NCI-H1417 (cell line): ENCODE measurements around the gene ZNF407.
"Not testable (repeated sequence)": the region's sequence is repeated elsewhere in the genome, so short reads cannot be mapped to it uniquely, and the experiment has no call there.

ENCODE experiments used
- DNase-seq, 3 experiments: peaks; one replicate each; lab custom pipeline; 2025; lab: John Stamatoyannopoulos, UW

ZNF407 gene

DNA sequence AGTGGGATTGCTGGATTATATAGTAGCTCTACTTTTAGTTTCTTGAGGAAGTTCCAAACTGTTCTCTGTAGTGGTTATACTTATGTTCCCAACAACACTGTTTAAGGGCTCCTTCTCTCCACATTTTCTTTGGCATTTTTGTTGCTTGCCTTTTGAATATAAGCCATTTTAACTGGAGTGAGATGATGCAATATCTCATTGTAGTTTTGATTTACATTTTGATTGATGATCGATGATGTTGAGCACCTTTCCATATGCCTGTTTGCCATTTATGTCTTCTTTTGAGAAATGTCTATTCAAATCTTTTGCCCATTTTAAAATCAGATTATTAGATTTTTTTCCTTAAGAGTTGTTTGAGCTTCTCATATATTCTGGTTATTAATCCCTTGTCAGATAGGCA is 368.0 kb downstream of the ZNF407 start:
- DNase-seq: no peak

DNA sequence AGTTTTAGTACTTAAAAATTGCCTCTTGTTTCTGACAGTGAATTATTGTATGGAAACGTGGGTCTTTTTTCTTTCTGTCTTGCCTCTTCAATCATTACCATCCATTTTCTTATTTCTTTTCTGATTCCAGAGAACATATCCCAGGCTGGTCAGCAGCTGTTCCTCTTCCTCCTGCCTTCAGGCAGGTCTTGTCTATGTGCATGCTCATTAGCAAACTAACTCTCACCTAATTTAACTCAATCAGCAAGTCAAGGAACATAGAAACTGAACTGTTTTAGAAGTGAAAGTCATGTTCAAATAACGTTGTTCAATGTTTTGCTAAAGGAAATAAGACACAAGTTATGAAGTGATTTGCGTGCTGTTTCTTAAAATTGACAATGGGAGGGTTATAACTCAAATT is 369.8 kb downstream of the ZNF407 start:
- DNase-seq: no peak

DNA sequence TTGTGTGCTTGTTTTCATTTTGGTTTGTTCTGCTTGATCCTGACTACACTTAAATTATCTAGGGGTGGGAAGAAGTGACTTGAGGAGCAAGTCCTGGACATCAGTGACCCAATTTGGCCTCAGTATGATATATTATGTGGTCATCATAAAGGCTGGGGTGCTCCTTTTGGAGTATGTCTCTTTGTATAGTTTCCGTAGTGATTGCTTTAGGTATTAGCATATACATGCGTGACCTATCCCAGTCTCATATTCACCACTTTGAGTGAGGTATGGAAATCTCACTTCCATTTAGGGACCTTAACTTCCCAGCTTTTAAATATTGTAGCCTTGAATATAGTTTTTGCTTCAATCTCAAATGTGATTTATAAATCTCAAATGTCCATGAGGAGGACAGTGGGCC is 370.3 kb downstream of the ZNF407 start:
- no peak for DNase-seq

DNA sequence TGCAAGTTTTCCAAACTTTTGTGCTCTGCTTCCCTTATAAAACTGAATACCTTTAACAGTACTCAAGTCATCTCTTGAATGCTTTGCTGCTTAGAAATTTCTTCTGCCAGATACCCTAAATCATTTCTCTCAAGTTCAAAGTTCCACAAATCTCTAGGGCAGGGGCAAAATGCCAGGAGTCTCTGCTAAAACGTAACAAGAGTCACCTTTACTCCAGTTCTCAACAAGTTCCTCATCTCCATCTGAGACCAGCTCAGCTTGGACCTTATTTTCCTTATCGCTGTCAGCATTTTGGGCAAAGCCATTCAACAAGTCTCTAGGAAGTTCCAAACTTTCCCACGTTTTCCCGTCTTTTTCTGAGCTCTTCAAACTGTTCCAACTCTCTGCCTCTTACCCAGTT is 373.7 kb downstream of the ZNF407 start:
- not testable (repeated sequence) for DNase-seq

DNA sequence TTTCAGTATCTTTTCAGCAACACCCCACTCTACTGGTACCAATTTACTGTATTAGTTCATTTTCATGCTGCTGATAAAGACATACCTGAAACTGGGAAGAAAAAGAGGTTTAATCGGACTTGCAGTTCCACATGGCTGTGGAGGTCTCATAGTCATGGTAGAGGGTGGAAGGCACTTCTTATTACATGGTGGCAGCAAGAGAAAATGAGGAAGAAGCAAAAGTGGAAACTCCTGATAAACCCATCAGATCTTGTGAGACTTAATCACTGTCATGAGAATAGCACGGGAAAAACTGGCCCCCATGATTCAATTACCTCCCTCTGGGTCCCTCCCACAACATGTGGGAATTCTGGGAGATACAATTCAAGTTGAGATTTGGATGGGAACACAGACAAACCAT is 374.1 kb downstream of the ZNF407 start:
- DNase-seq: not testable (repeated sequence)

DNA sequence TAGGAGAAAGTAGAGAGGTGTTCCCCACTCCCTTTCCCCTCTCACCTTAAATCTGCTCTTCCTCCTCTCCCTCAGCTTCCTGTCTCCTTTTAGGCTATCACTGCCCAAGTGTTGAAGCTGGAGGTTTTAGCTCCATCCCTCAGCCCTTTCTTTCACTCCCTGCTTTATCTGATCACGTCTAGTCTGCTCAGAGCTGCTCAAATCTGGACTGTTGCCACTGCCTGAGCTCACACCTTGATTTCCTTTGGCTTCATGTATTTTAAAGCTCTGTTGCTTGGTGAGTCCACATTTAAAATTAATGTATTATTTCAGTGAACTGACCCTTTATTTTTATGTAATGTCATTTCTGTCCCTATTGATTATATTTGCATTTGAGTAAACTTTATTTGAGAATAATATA is 374.7 kb downstream of the ZNF407 start:
- no peak for DNase-seq

DNA sequence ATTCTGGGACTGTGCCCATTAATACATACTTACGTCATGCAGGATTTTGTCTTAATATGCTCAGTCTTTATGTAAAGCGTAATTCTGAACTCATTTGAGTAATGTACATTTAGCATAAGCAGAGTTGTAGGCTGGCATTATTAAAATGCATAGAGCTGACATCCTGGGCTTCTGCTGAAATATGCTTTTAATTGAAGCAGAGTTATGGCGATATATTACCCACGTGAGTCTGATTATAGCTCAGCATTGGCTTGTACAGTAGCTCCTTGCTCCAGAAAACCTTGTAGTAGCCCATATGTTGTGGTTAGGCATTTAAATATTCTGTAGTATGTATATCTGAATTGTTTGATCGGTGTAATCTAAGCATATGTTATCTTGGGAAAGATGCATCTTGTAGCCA is 377.3 kb downstream of the ZNF407 start:
- DNase-seq: no peak

DNA sequence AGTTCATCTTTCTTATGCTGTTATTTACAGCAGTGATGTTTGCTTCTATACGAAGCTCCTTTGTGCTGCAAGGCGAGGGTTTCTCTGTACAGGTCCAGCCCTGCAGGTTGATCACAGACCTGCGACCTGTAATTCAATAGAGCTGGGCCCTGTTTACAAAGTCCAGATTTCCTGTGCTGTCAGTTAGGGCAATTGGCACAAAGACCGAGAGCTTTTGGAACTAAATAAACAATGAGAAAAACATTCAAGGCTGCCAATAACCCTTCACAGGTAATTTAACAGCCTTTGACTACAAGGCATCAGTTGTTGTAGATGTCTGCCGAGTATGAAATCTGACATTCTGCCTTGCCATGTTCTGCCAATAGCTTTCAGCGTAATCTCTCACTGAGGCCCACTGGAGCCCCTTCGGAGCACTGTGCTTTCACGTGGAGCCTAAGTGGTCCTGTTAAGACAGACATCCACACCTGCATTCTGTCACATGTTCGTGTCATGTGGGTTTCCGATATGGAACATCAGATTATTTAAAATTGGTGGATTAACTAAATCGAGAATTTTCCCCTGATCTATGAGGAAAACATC is 378.8 kb downstream of the ZNF407 start:
- DNase-seq: peak in 2 of 3 experiments; percentile 76 to 91

DNA sequence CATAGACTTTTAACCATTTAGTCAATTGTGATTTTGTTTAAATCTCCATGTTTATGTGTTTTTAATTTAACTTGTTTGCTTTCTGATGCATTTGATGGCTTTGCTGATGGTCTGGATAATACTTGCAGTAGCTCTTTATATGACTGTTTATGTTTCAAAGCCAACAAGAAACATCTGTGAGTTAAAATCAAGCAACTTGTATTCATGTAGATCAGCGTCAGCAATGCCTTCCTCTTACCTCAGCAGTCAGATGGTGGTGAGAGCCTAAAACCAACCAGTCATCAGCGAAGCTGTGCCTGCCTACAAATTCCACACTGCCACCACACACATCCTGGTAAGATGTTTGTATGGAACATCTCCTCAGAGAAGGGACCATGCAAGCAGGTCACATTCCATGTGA is 379.4 kb downstream of the ZNF407 start:
- no peak for DNase-seq

DNA sequence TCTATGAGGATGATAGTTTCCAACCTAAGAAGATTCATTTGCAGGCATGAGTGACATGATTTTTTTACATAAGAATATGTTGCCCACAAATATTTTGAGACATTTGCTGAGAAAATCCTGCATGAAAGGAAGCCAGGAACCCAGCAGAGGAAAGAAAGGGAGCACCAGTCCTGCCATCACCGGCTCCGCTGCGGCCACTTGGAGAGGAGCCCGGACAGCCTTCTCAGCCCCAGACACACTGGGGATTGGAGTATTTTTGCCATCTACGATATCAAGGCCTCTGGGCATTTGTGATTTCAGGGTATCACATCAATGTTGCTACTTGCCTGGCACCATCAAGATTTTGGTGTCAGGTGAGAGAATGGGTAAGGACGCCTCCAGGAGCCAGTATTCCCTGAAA is 383.0 kb downstream of the ZNF407 start:
- no peak for DNase-seq

DNA sequence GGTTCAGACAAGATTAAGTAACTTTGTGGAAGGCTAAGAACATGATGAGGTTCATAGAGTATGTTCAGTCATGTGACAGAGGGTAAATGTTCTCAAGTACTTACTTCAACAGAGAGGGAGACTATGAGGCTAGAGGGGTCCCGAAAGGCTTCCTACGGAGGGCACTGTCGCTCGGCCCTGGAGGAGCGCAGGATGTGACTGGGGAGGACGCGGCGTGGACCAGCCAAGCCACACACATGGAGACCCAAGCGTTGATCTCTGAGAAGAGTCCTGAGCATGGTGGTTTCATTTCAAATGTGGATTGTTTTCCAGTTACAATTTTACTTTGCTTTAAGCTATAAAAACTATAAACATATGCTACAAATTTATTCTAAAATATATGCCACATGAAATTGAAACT is 383.8 kb downstream of the ZNF407 start:
- DNase-seq: no peak

DNA sequence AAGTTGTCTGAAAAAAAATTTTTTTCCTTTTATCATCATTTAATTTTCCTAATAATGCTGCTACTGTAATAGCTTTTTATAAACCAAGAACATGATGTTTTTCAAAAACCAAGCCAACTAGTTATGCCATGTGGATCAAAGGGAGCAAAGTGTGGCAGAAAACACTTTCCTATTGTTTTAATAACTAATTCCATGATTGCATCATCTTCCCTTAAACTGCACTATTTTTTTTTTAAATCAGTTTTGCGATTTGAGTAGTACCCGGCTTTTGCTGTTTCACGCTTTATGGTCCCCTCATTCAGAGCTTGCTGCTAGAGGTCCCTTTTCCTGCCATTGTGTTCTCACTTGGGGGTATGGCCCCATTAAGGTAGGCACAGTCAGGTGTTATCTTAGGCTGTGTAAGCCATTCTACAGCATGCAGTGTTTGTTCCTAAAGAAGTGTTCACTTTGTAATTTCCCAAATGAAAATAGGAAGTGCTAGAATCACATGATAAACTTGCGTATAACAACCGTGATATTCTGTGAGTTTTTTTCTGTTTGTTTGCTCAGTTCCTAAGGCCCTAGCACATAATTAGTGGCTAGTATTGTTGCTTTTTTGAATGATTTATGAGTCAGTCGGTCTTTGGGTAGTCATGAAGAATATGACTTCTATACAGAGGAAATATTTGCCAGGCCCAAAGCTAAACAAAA is 385.4 kb downstream of the ZNF407 start:
- DNase-seq: peak in 2 of 3 experiments; percentile 94 to 99

DNA sequence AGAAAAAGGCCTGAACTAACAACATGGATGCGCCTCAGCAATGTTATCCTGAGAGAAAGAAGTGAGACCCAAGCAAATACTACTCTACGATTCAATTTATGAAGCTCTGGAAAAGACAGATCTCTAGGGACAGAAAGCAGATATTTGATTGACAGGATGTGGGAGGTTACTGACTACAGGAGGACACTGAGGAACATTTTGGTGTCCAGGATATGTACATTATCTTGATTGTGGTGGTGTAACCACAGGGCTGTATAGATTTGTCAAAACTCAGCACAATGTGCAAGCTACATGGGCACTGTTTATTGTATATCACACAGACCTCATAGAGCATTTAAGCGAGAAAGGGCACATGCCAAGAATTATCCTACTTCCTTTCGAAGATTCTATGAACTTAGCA is 391.5 kb downstream of the ZNF407 start:
- no peak for DNase-seq

DNA sequence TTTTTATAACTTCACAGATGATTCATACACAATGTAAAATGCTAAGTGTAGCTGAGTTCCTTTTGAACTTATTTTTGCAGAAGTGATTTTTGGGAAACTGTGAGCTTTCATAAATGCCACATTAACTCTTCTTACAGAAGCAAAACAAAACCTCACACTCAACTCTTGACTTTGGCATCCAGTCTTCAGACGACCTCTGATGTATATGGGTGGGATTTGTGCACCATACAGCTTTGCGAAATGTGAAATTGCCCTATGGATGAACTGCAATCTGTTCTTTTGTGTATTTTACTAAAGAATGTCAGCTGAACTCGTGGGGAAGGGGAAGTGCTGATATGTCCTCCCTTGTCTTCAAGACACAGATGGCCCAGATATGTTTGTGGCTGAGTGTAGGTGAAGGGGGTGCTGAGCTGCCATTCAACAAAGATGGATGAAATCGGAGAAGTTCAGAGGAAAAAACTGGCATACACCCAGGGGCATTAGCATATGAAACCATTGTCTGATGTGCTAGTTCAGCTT is 393.0 kb downstream of the ZNF407 start:
- no peak for DNase-seq

DNA sequence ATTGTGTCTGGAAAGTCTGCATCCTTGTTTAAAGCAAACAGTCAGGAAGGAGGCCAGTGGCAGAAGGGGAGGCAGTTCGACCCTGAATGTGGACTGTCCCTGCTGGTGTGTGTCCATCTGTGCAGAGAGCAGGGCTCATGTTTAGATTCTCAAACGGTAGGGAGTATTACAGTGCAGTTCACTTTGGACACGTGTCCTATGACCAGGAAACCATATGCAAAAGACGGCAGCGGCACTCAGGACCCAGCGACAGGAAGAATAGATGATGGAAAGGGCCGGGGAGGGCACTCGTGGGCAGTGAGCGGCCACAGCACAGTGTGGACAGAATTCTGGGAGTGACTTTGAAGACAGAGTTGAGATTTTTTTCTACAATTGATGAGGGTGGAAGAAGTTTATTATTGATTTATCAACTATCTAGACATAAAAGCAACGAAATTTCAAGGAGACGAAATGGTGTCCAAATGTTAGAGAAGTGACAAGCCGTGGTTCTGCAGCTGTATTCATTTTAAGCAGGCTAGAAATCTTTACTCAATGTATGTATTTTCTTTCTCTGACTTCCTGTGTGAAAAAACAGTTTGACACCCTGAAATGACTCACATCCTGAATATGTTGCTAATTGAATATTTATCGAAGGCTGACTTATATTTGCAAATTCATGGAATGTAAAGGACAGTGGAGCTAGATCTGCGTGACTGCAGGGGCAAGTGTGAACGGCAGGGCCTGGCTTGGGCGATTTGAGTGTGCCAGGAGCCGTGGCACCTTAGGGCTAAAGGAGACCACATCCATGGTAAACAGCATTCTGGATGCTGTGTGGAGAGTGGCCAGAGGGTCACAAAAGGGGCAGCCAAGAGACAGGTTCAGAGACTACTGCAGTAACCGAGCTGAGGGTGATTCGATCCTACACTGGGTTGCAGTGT is 397.1 kb downstream of the ZNF407 start:
- no peak for DNase-seq

DNA sequence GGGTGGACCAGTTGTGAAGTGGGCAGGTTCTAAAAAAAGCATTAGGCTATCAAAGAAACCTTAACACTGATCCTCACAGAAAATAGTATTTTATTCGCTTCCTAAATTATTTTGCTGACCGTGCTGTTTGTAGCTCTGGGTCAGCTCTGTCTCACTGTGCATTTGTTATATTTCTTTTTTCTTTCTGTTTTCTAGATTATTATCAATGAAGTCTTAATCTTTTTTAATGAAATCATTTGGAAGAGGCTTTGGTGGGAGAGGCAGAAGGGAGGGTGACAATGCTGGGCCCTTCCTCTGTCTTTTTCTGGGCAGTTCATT is 397.7 kb downstream of the ZNF407 start:
- no peak for DNase-seq

DNA sequence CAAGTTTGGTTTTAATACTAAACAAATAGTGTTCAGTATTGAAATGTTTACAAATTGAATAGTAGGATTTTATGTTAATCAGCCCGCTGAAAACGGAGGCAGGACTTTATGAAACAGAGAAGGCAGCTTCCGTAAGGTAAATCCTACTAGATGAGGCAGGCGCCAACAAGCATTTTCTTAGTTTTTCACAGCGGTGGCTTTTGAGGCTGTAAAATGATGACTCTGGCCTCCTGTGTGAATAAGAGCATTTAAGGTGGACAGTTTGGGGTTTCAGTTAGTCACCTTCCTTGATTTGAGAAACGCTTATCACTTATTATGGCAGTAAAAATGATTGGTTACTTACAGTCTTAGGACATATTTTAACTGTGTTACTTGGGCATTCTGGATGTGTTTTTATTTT is 398.4 kb downstream of the ZNF407 start:
- DNase-seq: peak in 1 of 3 experiments; percentile 60

DNA sequence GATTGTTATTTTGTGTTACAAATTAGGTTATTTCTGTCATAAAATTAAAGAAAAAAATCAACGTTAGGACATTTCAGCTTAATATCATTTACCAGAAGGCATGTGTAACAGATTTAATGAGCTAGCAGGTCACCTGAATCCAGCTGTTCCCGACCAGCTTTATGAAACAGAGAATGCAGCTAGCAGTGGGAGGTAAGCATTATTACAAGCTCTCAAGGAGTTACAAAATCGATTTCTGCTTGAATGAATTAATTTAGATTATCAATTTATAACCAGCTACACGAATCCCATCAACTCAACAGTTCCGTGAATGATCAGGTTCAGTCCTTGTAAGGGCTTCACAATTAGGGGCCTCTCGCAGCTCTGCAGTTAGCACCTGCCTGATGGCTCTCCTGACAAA is 399.3 kb downstream of the ZNF407 start:
- DNase-seq: peak in 2 of 3 experiments; percentile 39 to 87

DNA sequence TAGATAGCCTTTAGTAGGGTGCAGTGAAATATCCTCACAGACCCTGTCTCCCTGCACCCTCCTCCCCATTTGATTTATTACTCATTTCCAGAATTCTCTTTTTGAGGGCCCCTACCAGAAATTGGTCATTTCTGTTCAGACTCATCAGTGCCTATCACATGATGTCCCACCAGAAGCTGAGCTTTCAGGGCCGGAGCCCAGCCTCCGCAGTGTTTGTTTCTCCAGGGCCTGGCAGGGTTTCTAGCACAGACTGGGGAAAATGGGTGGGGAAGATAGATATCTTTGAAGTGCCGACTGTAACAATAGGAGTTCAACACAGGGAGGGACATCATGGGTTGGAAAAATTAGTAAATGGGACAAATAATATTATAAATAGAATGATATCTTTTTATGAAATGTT is 403.2 kb downstream of the ZNF407 start:
- DNase-seq: no peak

DNA sequence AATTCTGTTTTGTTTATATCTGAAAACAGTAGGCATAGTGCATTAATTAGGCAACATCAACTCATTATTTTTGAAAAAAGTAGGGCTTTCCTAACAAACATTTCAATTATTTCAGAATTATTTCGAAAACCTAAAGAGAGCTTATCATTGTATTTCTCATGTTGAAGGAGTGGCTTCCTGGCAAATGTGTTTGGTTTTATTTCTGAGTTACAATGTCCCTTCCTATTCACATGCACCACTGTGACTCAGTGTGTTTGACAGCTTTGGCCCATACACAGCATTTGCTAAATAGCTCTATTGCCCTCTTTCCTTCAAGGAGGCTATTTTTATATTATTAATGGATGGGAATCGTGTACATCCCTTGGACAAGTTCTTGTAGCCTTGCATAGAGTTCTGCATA is 405.4 kb downstream of the ZNF407 start:
- no peak for DNase-seq

DNA sequence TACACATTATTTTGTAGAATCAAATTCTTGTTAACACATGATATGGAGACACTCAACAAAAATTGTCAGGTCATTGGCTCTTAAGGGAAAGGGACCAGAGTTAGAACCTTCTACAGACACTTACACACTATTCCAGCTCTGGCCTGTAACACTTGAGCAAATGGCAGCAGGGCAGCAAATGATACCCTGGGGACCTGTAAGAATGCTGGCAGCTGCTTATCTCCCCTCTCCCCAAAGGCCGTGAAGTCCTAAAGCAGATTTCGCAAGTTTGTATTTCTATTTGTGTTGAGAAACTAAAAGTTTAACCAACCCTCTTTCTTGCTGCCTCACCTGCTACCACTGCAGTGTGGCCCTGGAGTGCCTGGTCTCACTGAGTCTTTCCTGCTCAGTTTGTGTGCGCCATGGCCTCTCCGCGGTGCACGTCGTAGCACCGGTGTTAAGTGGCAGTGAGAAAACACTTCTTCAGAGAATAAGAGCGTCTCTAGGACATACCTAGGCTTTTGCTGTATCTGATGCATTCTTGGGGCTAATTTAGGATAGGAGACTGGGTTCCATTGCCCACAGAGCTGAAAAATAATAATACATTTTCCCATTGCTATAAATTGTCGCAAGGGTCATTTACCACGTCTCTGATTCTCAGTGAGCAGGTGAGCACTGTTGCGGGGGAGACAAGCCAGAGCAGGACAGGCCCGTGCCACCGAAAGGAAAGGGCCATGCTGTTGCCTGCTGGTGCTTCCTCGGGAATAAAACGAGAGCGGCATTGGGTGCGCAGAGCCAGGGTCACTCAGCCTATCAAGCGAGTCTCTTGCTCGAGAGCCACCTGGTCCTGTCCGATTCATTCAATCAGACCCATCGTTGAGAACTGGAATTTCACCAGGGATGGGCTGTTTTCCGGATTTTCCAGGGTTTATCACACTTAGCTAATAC is 406.4 kb downstream of the ZNF407 start:
- peak in 1 of 3 experiments; percentile 75 for DNase-seq

DNA sequence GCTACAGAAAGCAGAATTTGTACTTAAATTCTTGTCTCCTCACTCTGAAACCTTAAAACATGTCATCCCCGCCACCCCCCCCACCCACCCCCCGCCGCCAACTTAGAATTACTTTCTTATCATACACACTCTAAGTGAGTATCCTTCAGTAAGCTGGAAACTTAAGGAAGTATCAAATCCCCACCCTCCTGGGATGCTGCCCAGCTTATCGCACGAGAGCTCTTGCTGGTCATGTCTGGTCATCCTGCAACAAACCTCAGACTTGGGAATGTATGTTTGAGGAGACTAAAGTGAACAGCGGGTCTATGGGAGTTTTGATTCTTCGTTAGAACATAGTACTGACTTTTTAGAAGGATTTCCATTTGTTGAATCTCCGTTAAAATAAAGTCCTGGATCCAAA is 408.0 kb downstream of the ZNF407 start:
- no peak for DNase-seq
